OCI-LY7 (cell line): ENCODE results near the gene PLK4.

Experiments
- EZH2phosphoT487 ChIP-seq: fragments of 200-600 bp; sonication (generic); IDR thresholded peaks from 2 replicates; pipeline ENCODE4 v1.6.1; 2018; ENCODE audit warnings: low read depth, borderline replicate concordance, mild to moderate bottlenecking, mixed run types, antibody characterized with exemption, low read length, moderate library complexity, mixed read lengths
- TF ChIP-seq, protein P1 (sequence below): fragments of 200-600 bp; sonication (generic); conservative IDR thresholded peaks from 2 replicates; pipeline ENCODE4 v1.5.1; 2014; ENCODE audit warnings: mild to moderate bottlenecking, antibody characterized with exemption, low read length, moderate library complexity, mixed read lengths

DNA sequence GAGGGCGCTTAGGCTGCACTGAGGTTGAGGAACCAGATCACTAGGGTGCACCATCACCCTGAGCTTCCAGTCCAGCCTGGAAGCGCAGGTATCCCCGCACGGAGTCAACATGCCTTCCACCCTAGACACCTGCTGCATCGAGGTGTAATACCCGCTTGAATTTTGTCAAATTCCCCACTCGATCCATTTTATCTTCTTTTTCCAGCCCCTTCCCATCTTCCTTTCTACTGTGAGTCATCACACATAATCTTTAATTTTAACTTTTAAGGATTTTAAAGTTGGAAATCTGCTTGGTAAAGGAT, 821 bp downstream of the PLK4 start:
- TF ChIP-seq, protein P1, sequence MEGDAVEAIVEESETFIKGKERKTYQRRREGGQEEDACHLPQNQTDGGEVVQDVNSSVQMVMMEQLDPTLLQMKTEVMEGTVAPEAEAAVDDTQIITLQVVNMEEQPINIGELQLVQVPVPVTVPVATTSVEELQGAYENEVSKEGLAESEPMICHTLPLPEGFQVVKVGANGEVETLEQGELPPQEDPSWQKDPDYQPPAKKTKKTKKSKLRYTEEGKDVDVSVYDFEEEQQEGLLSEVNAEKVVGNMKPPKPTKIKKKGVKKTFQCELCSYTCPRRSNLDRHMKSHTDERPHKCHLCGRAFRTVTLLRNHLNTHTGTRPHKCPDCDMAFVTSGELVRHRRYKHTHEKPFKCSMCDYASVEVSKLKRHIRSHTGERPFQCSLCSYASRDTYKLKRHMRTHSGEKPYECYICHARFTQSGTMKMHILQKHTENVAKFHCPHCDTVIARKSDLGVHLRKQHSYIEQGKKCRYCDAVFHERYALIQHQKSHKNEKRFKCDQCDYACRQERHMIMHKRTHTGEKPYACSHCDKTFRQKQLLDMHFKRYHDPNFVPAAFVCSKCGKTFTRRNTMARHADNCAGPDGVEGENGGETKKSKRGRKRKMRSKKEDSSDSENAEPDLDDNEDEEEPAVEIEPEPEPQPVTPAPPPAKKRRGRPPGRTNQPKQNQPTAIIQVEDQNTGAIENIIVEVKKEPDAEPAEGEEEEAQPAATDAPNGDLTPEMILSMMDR = no peak; the same call in 1 of the 2 replicates
- TF ChIP-seq EZH2phosphoT487 = no peak
